Measurements from ENCODE around the gene ODAPH. TPM values are rescaled to one million over a fixed set of nuclear protein-coding genes. Genes with fewer than 3 reads are reported as not detected.
"Not testable (repeated sequence)": the region's sequence is repeated elsewhere in the genome, so short reads cannot be mapped to it uniquely, and the experiment has no call there.

Gene ODAPH
- total RNA-seq, 3 donors from 2014 or later, result not detected

- peak within 1 kb of the TSS; percentile 64 for H3K4me3 ChIP-seq
- intact Hi-C loops (cut with DNase I, micrococcal nuclease), result no loop called here
- H3K36me3 ChIP-seq (ENCODE audit: low read depth), result no peaks in the 10 kb centered on the region
- peak; percentile 96 to 98 (median 97) for DNase-seq
- ATAC-seq, result peak; percentile 95
- peaks cover 25% of the 10 kb centered on the region for H3K4me1 ChIP-seq (ENCODE audit: low read depth)
- no peaks in the 10 kb centered on the region for H3K9me3 ChIP-seq
- no peak for TF ChIP-seq CTCF (IDR thresholded peaks at IDR 0.05)
These were observed 41.5 kb upstream of the ODAPH start, which contains the start of the genes RCHY1 and THAP6 for GRCh38 chr4:75514131-75514948. TSS of gene RCHY1 (minus strand) at chr4:75514403. CDS start at chr4:75514286, 117 bp downstream. TSS of gene THAP6 (plus strand) at chr4:75514473. CDS start at chr4:75515453, 980 bp downstream.

- intact Hi-C loops (cut with DNase I, micrococcal nuclease), result no loop called here
- ATAC-seq (peak; percentile 4), DNase-seq (peak in 1 of 3 donors; percentile 17)
- Histone ChIP-seq H3K4me1 (ENCODE audit: low read depth) (peaks cover 24% of the 10 kb centered on the region), H3K9me3 (no peaks in the 10 kb centered on the region), H3K36me3 (ENCODE audit: low read depth) (no peaks in the 10 kb centered on the region), H3K4me3 (peak overlapping the region; percentile 64)
- TF ChIP-seq CTCF (IDR thresholded peaks at IDR 0.05), result no peak
These were observed 40.8 kb upstream of the ODAPH start for GRCh38 chr4:75514949-75515612.

- no peak for TF ChIP-seq CTCF (IDR thresholded peaks at IDR 0.05)
- H3K9me3 ChIP-seq, result no peaks in the 10 kb centered on the region
- DNase-seq (no peak), ATAC-seq (no peak)
- H3K4me1 ChIP-seq (ENCODE audit: low read depth), result peaks cover 14% of the 10 kb centered on the region
- H3K36me3 ChIP-seq (ENCODE audit: low read depth), result no peaks in the 10 kb centered on the region
- no peak overlapping the region for H3K4me3 ChIP-seq
- intact Hi-C loops (cut with DNase I, micrococcal nuclease), result no loop called here
These were observed 39.7 kb upstream of the ODAPH start for GRCh38 chr4:75516144-75516543.

- H3K4me3 ChIP-seq; H3K36me3 ChIP-seq (ENCODE audit: low read depth); DNase-seq; intact Hi-C loops (cut with DNase I, micrococcal nuclease); ATAC-seq; H3K9me3 ChIP-seq; H3K4me1 ChIP-seq (ENCODE audit: low read depth): not testable (repeated sequence)
These were observed 36.4 kb upstream of the ODAPH start for GRCh38 chr4:75519452-75519851.

GRCh38 chr4:75525086-75525485 lies 30.8 kb upstream of the ODAPH start:
- Histone ChIP-seq H3K4me3 (no peak overlapping the region), H3K36me3 (ENCODE audit: low read depth) (no peaks in the 10 kb centered on the region), H3K9me3 (no peaks in the 10 kb centered on the region), H3K4me1 (ENCODE audit: low read depth) (no peaks in the 10 kb centered on the region)
- ATAC-seq (no peak), DNase-seq (no peak)
- intact Hi-C loops (cut with DNase I, micrococcal nuclease), result no loop called here
- no peak for TF ChIP-seq CTCF (IDR thresholded peaks at IDR 0.05)

- H3K4me3 ChIP-seq, result no peak overlapping the region
- ATAC-seq, result no peak
- no peaks in the 10 kb centered on the region for H3K36me3 ChIP-seq (ENCODE audit: low read depth)
- intact Hi-C loops (cut with DNase I, micrococcal nuclease), result no loop called here
- H3K4me1 ChIP-seq (ENCODE audit: low read depth), result no peaks in the 10 kb centered on the region
- TF ChIP-seq CTCF (IDR thresholded peaks at IDR 0.05), result no peak
- DNase-seq, result no peak
- H3K9me3 ChIP-seq, result no peaks in the 10 kb centered on the region
These were observed 30.0 kb upstream of the ODAPH start for GRCh38 chr4:75525910-75526309.
